H1 (cell line): ENCODE measurements around the gene CTTNBP2. TPM values are rescaled to one million over a fixed set of nuclear protein-coding genes. Genes with fewer than 3 reads are reported as not detected.

Experiments used
- CTCF ChIA-PET: fragments of 300-600 bp; sonication (Branson Sonifier 250); formaldehyde crosslinking; loops from one replicate; lab custom pipeline; 2021; ENCODE audit not compliant: partially characterized antibody; lab: Charles Lee
- POLR2A ChIA-PET: fragments of 300-600 bp; sonication (Branson Sonifier 250); formaldehyde crosslinking; loops from one replicate; lab custom pipeline; 2021; ENCODE audit warnings: inconsistent platforms; ENCODE audit not compliant: partially characterized antibody; lab: Charles Lee
- DNase-seq, 2 experiments: peaks; one replicate each; pipeline versions ENCODE4 v3.0.0 to v3.0.0-alpha.2; 2010 to 2022; ENCODE audit warnings: low spot score in 2 of 2, low read depth in 1 of 2, mixed read lengths in 1 of 2
- FAIRE-seq: peaks from 2 replicates; lab custom pipeline; 2011; peaks lifted over from hg19 to GRCh38; lab: Jason Lieb, UNC
- H2AFZ ChIP-seq: 2 replicates; pipeline ENCODE4 v1.8.1; 2012; ENCODE audit warnings: low read length, inconsistent platforms
- H2AK5ac ChIP-seq: 2 replicates; pipeline ENCODE4 v1.6.1; 2013; ENCODE audit warnings: low read depth, low read length
- H2BK120ac ChIP-seq: replicated peaks from 2 replicates; pipeline ENCODE3; 2013; ENCODE audit warnings: low read depth, low read length, inconsistent platforms
- H2BK12ac ChIP-seq: 2 replicates; pipeline ENCODE4 v1.6.1; 2013; ENCODE audit warnings: low read depth, low read length
- H2BK15ac ChIP-seq: 2 replicates; pipeline ENCODE4 v1.6.1; 2013; ENCODE audit warnings: low read length
- H2BK20ac ChIP-seq: 2 replicates; pipeline ENCODE4 v1.6.1; 2013; ENCODE audit warnings: low read length
- H2BK5ac ChIP-seq: 2 replicates; pipeline ENCODE4 v1.6.1; 2013; ENCODE audit warnings: low read depth, low read length
- H3K14ac ChIP-seq: 2 replicates; pipeline ENCODE4 v1.6.1; 2013; ENCODE audit warnings: inconsistent platforms; ENCODE audit not compliant: insufficient read length
- H3K18ac ChIP-seq: 2 replicates; pipeline ENCODE4 v1.6.1; 2013; ENCODE audit warnings: low read length; ENCODE audit errors: extremely low read depth
- H3K23ac ChIP-seq: 2 replicates; pipeline ENCODE4 v1.6.1; 2013; ENCODE audit warnings: inconsistent platforms; ENCODE audit not compliant: insufficient read length
- H3K23me2 ChIP-seq: 2 replicates; pipeline ENCODE4 v1.6.1; 2013; ENCODE audit warnings: low read depth, low read length
- H3K27ac ChIP-seq: 2 replicates; pipeline ENCODE4 v1.6.1; 2011; ENCODE audit warnings: low read depth, low read length, inconsistent platforms
- H3K27me3 ChIP-seq, 4 experiments: replicated peaks in 1 of 4; 1 replicate in 1 of 4; 2 replicates in 3 of 4; pipeline versions ENCODE4 v1.6.1 to v1.8.1; 2011 to 2013; ENCODE audit warnings: low read length in 3 of 4, mild to moderate bottlenecking in 3 of 4, inconsistent platforms in 2 of 4, mixed read lengths in 2 of 4, moderate library complexity in 1 of 4; ENCODE audit not compliant: control insufficient read depth in 3 of 4, insufficient read depth in 3 of 4; ENCODE audit errors: extremely low read depth in 1 of 4
- H3K36me3 ChIP-seq, 4 experiments: 2 replicates each; pipeline versions ENCODE4 v1.6.1 to v1.8.1; 2011 to 2013; ENCODE audit warnings: mild to moderate bottlenecking in 4 of 4, low read length in 3 of 4, moderate library complexity in 2 of 4, control low read depth in 1 of 4, inconsistent platforms in 1 of 4; ENCODE audit not compliant: insufficient read depth in 4 of 4, control insufficient read depth in 2 of 4
- H3K4ac ChIP-seq: replicated peaks from 2 replicates; pipeline ENCODE3; 2013; ENCODE audit warnings: low read length, low read depth, mixed read lengths, inconsistent platforms; ENCODE audit not compliant: insufficient read length
- H3K4me1 ChIP-seq, 4 experiments: replicated peaks in 1 of 4; 1 replicate in 1 of 4; 2 replicates in 3 of 4; pipeline versions ENCODE4 v1.6.1 to v1.8.1; 2011 to 2013; ENCODE audit warnings: low read length in 3 of 4, inconsistent platforms in 2 of 4, mixed read lengths in 1 of 4; ENCODE audit not compliant: insufficient read depth in 4 of 4, control insufficient read depth in 3 of 4
- H3K4me2 ChIP-seq, 2 experiments: 2 replicates each; pipeline versions ENCODE4 v1.6.1 to v1.8.1; 2011 to 2013; ENCODE audit warnings: low read depth in 2 of 2, low read length in 2 of 2, control low read depth in 1 of 2, inconsistent platforms in 1 of 2, mild to moderate bottlenecking in 1 of 2; ENCODE audit not compliant: insufficient read depth in 1 of 2
- H3K4me3 ChIP-seq, 4 experiments: fragments of 200-600, 300-600 bp in 1 of 4; sonication (generic), shearing (Covaris generic), sonication (Bioruptor Twin) in 1 of 4; 2 replicates each; pipeline versions ENCODE4 v1.5.1 to v1.8.1; 2011 to 2016; ENCODE audit warnings: low read length in 4 of 4, low read depth in 3 of 4, control low read depth in 2 of 4, inconsistent platforms in 2 of 4, mild to moderate bottlenecking in 2 of 4, mixed read lengths in 1 of 4, moderate library complexity in 1 of 4; ENCODE audit not compliant: insufficient read depth in 2 of 4; ENCODE audit errors: extremely low read depth in 1 of 4
- H3K56ac ChIP-seq: replicated peaks from 2 replicates; pipeline ENCODE3; 2013; ENCODE audit warnings: low read depth, mild to moderate bottlenecking, mixed read lengths, low read length, inconsistent platforms; ENCODE audit not compliant: insufficient read length
- H3K79me1 ChIP-seq: 2 replicates; pipeline ENCODE4 v1.6.1; 2013; ENCODE audit warnings: low read depth, low read length, control low read depth
- H3K79me2 ChIP-seq, 2 experiments: 2 replicates each; pipeline versions ENCODE4 v1.6.1 to v1.8.1; 2012 to 2013; ENCODE audit warnings: low read length in 2 of 2, mild to moderate bottlenecking in 2 of 2, inconsistent platforms in 1 of 2; ENCODE audit not compliant: insufficient read depth in 2 of 2, control insufficient read depth in 1 of 2
- H3K9ac ChIP-seq, 4 experiments: replicated peaks in 1 of 4; 1 replicate in 1 of 4; 2 replicates in 3 of 4; pipeline versions ENCODE4 v1.6.1 to v1.8.1; 2011 to 2013; ENCODE audit warnings: low read depth in 3 of 4, low read length in 3 of 4, control low read depth in 2 of 4, mild to moderate bottlenecking in 2 of 4, moderate library complexity in 2 of 4, inconsistent platforms in 1 of 4; ENCODE audit errors: extremely low read depth in 1 of 4
- H3K9me3 ChIP-seq, 2 experiments: 2 replicates each; pipeline versions ENCODE4 v1.6.1 to v1.8.1; 2012 to 2013; ENCODE audit warnings: mild to moderate bottlenecking in 2 of 2, moderate library complexity in 2 of 2, control low read depth in 1 of 2, inconsistent platforms in 1 of 2, low read depth in 1 of 2, low read length in 1 of 2, mixed read lengths in 1 of 2; ENCODE audit not compliant: insufficient read depth in 2 of 2
- H4K20me1 ChIP-seq, 2 experiments: replicated peaks in 1 of 2; 2 replicates each; pipeline versions ENCODE3 to v1.8.1; 2011 to 2013; ENCODE audit warnings: inconsistent platforms in 2 of 2, low read length in 2 of 2, mild to moderate bottlenecking in 1 of 2; ENCODE audit not compliant: insufficient read depth in 2 of 2, control insufficient read depth in 1 of 2
- H4K5ac ChIP-seq: 2 replicates; pipeline ENCODE4 v1.6.1; 2013; ENCODE audit warnings: low read length, low read depth, mixed read lengths, inconsistent platforms; ENCODE audit not compliant: insufficient read length
- H4K8ac ChIP-seq: 2 replicates; pipeline ENCODE4 v1.8.0; 2013; ENCODE audit warnings: mild to moderate bottlenecking, moderate library complexity, low read length, inconsistent platforms; ENCODE audit not compliant: insufficient read depth; ENCODE audit errors: extremely low read depth
- H4K91ac ChIP-seq: replicated peaks from 2 replicates; pipeline ENCODE3; 2013; ENCODE audit warnings: low read length, mixed read lengths, inconsistent platforms; ENCODE audit not compliant: insufficient read length
- CHD1 ChIP-seq: IDR thresholded peaks from 2 replicates; pipeline ENCODE4 v1.6.1; 2012; ENCODE audit warnings: low read depth, low read length, improper control_type of control experiment
- CTCF ChIP-seq, 3 experiments: IDR thresholded peaks; 1 replicate in 2 of 3; 2 replicates in 1 of 3; pipeline versions ENCODE4 v1.5.1 to v1.6.1; 2011; ENCODE audit warnings: low read length in 3 of 3, mild to moderate bottlenecking in 3 of 3, inconsistent platforms in 2 of 3, low read depth in 1 of 3, moderate library complexity in 1 of 3; ENCODE audit not compliant: insufficient read depth in 1 of 3; ENCODE audit errors: control extremely low read depth in 1 of 3
- HDAC6 ChIP-seq: IDR thresholded peaks from one replicate; pipeline ENCODE4 v1.7.1; 2012; ENCODE audit warnings: low read depth, mild to moderate bottlenecking, inconsistent platforms, low read length, moderate library complexity
- MAFK ChIP-seq: IDR thresholded peaks from 2 replicates; pipeline ENCODE4 v1.6.1; 2012; ENCODE audit warnings: low read depth, mild to moderate bottlenecking, improper control_type of control experiment, low read length
- PHF8 ChIP-seq: fragments of 200-600 bp; sonication (generic); conservative IDR thresholded peaks from 2 replicates; pipeline ENCODE4 v1.7.1; 2012; ENCODE audit warnings: low read depth, mild to moderate bottlenecking, inconsistent platforms, low read length, moderate library complexity
- POLR2A ChIP-seq, 2 experiments: IDR thresholded peaks; 1 replicate in 1 of 2; 2 replicates in 1 of 2; pipeline ENCODE4 v1.6.1; 2011; ENCODE audit warnings: low read depth in 2 of 2, low read length in 2 of 2, mild to moderate bottlenecking in 2 of 2; ENCODE audit errors: control extremely low read depth in 1 of 2
- RBBP5 ChIP-seq: IDR thresholded peaks from 2 replicates; pipeline ENCODE4 v1.7.1; 2012; ENCODE audit warnings: low read depth, mild to moderate bottlenecking, inconsistent platforms, low read length, moderate library complexity, borderline replicate concordance
- SIX5 ChIP-seq: IDR thresholded peaks from 2 replicates; pipeline ENCODE4 v1.6.1; 2011; ENCODE audit warnings: mild to moderate bottlenecking, low read depth, low read length
- SP2 ChIP-seq: IDR thresholded peaks from 2 replicates; pipeline ENCODE4 v1.6.1; 2012; ENCODE audit warnings: mild to moderate bottlenecking, low read length, inconsistent platforms
- SRF ChIP-seq: IDR thresholded peaks from 2 replicates; pipeline ENCODE4 v1.6.1; 2011; ENCODE audit warnings: mild to moderate bottlenecking, low read depth, low read length, moderate library complexity
- TAF1 ChIP-seq: IDR thresholded peaks from 2 replicates; pipeline ENCODE4 v1.6.1; 2011; ENCODE audit warnings: mild to moderate bottlenecking, low read depth, low read length
- YY1 ChIP-seq: IDR thresholded peaks from 2 replicates; pipeline ENCODE4 v1.6.1; 2011; ENCODE audit warnings: low read depth, mild to moderate bottlenecking, low read length
- ZNF274 ChIP-seq: IDR thresholded peaks from 2 replicates; pipeline ENCODE4 v1.7.0; 2012; ENCODE audit warnings: low read length, borderline replicate concordance; ENCODE audit errors: extremely low read depth
- WGBS, 2 experiments: shearing (Covaris generic) in 1 of 2; methylation state at CpG; one replicate each; pipeline versions ENCODE4 v1.1.6 to v1.1.7; 2013 to 2015; ENCODE audit warnings: low lambda C conversion rate in 2 of 2, mixed read lengths in 2 of 2, inconsistent platforms in 1 of 2, low coverage in 1 of 2, missing lambda C conversion rate in 1 of 2; ENCODE audit not compliant: insufficient replicate concordance in 2 of 2, insufficient coverage in 1 of 2, insufficient read length in 1 of 2; ENCODE audit errors: extremely low coverage in 1 of 2, missing lambda C conversion rate in 1 of 2; 5-methylcytosine and 5-hydroxymethylcytosine counted together
- polyA plus RNA-seq, 7 experiments: library from polyadenylated mRNA; depleted of rRNA in 3 of 7; stranded (reverse) in 5 of 7; unstranded in 2 of 7; fragments of >200 nt in 5 of 7; fragments of 200-250 nt in 2 of 7; gene quantifications; 1 replicate in 5 of 7; 2 replicates in 1 of 7; 4 replicates in 1 of 7; pipeline versions ENCODE4 v1.2.1 to v1.2.3, GENCODE V29; 2011 to 2013; ENCODE audit warnings: missing spikeins in 2 of 7, mixed read lengths in 2 of 7
- total RNA-seq: library from RNA; stranded (reverse); fragmentation: NEBNext Ultra II Directional; extraction: Animal tissue kit (Norgen Biotek cat#: 25700); gene quantifications from 2 replicates; pipeline ENCODE4 v1.2.1, GENCODE V29; 2021

Gene CTTNBP2
- total and polyA plus RNA-seq, 2 of the 8 experiments (the other 6 are each of a cell fraction or from before 2014, with no cell fraction given), result 15.3 to 35.1 TPM

DNA sequence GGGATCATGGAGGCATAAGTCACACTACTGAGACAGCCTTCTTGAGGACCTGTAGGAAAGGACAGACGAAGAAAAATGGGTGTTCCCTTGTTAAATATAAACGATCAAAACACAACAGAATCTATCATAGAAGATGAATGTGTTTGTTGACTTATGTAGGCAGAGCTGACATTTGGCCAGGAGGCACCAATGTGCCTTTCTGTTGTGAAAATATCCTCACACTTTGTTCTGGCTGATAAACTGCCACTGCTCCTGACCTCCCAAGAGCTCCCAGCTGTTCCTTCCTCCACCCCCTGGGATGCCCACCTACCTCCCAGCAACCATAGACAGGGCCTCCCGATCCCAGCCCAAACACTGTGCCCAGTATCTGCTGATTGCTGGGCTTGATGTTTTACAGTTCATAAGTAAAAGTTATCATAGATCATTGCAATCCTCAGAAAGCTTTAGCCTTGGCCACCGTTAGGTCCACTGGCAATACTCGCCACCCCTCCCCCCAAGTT lies 116.6 kb downstream of the CTTNBP2 start:
- H3K23ac ChIP-seq, result no peak overlapping the region
- no peak overlapping the region for H3K9ac ChIP-seq
- H3K79me1 ChIP-seq, result 0 out of 2 replicates have a peak, but pooled peaks cover 2% of the 10 kb centered on the region
- H2BK15ac ChIP-seq, result no peak overlapping the region
- H2BK5ac ChIP-seq, result no peak overlapping the region
- no peak overlapping the region for H2AFZ ChIP-seq
- no peaks in the 10 kb centered on the region for H3K9me3 ChIP-seq
- H3K4ac ChIP-seq, result no peak overlapping the region
- H3K14ac ChIP-seq, result no peak overlapping the region
- no peak overlapping the region for H2AK5ac ChIP-seq
- no peak overlapping the region for H4K5ac ChIP-seq
- H4K20me1 ChIP-seq, result no peaks in the 10 kb centered on the region
- H3K23me2 ChIP-seq, result no peaks in the 10 kb centered on the region
- H4K8ac ChIP-seq, result no peak overlapping the region
- 91% methylated on average over 5 of the region's 5 CpGs; no CpG with 5 or more reads in 1 of the 2 experiments for WGBS, 2 experiments
- no peak overlapping the region for H3K56ac ChIP-seq
- no peak overlapping the region for H3K4me2 ChIP-seq
- H2BK120ac ChIP-seq, result no peak overlapping the region
- ChIA-PET POLR2A (no interaction called here), CTCF (interaction anchor here (1.5 kb wide), 1 partner anchor 24 kb away, joined by 3 read pairs; no protein-coding TSS in a partner anchor)
- no peak overlapping the region for H3K4me3 ChIP-seq
- H3K36me3 ChIP-seq, result peaks cover 3 to 59% (median 37%) of the 10 kb centered on the region in 4 experiments; a peak in 7 of 8 replicates
- H3K4me1 ChIP-seq, result no peaks in the 10 kb centered on the region
- no peak overlapping the region for H4K91ac ChIP-seq
- no peak overlapping the region for H3K27ac ChIP-seq
- no peak overlapping the region for H2BK12ac ChIP-seq
- DNase-seq, result no peak
- FAIRE-seq, result no peak
- H3K27me3 ChIP-seq, result no peaks in the 10 kb centered on the region
- no peak overlapping the region for H3K18ac ChIP-seq
- H2BK20ac ChIP-seq, result no peak overlapping the region
- H3K79me2 ChIP-seq, result no peaks in the 10 kb centered on the region
- TF ChIP-seq SRF, result no peak
- no peak for TF ChIP-seq SP2
- no peak for TF ChIP-seq PHF8
- TF ChIP-seq HDAC6, result no peak
- no peak for TF ChIP-seq POLR2A (IDR thresholded peaks at IDR 0.05; ENCODE audit: control extremely low read depth in 1 of 2, low read depth in 2 of 2, low read length in 2 of 2)
- no peak for TF ChIP-seq MAFK
- no peak for TF ChIP-seq CHD1
- TF ChIP-seq CTCF (IDR thresholded peaks at IDR 0.05; ENCODE audit: control extremely low read depth in 1 of 3, insufficient read depth in 1 of 3, low read depth in 1 of 3, low read length in 3 of 3), result no peak
- no peak for TF ChIP-seq RBBP5
- TF ChIP-seq ZNF274, result no peak
- no peak for TF ChIP-seq SIX5
- TF ChIP-seq TAF1, result no peak
- no peak for TF ChIP-seq YY1
